Measurements from ENCODE around the gene MICA.

DNA sequence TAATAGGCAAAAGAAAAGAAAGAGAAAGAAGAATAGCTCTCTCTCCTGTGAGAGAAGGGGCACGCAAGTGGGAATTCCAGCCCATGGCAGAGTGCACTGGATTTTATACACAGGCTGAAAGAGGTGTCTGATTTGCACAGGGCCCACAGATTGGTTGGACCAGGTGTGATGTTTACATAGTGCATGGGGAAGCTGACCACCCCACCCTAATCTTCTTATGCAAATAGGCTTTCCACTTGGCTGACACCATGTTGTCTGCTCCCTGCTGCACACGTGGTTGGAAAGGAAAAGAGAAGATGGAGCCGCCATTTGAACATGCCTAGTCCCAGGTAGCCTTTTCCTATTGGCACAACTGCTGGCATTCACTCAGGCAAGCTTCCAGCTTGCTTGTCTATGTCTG, 20.2 kb downstream of the MICA start:
- TF ChIP-seq CTCF (IDR thresholded peaks at IDR 0.05) (no peak), POLR2A (IDR thresholded peaks at IDR 0.05) (no peak)
